Fibroblast of lung (primary cell): ENCODE data around the gene SCAPER.

Experiments
- EZH2 ChIP-seq: IDR thresholded peaks from 2 replicates; pipeline ENCODE4 v1.5.1; 2012; ENCODE audit warnings: low read length, control low read depth, mild to moderate bottlenecking; ENCODE audit errors: missing control alignments
- TF ChIP-seq, protein P1 (sequence below), 2 donors: IDR thresholded peaks in 1 of 2; conservative IDR thresholded peaks in 1 of 2; 1 replicate in 1 of 2; 2 replicates in 1 of 2; pipeline ENCODE4 v1.5.1; 2011 to 2012; ENCODE audit warnings: low read length in 2 of 2, control low read depth in 1 of 2, inconsistent platforms in 1 of 2, low read depth in 1 of 2, mild to moderate bottlenecking in 1 of 2

DNA sequence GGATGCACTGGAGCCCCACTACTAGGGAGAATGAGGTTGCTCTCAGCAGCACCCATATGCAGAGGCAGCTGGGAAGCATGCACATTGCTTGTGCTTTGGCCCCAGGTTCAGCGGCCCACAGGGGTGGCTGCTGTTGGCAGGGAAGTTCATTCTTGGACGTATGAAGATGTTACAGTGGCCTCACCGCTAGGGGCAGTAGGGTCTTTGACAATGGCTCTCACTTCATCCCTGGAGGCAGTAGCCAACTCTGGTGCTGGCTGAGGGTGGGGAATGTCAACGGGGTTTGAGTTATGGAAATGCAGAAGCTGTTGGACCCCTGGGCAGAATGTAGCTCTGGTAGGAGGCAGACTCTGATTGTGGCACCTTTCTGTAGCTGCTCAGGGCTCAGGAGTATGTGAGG lies 279.9 kb downstream of the SCAPER start:
- TF ChIP-seq, protein P1, sequence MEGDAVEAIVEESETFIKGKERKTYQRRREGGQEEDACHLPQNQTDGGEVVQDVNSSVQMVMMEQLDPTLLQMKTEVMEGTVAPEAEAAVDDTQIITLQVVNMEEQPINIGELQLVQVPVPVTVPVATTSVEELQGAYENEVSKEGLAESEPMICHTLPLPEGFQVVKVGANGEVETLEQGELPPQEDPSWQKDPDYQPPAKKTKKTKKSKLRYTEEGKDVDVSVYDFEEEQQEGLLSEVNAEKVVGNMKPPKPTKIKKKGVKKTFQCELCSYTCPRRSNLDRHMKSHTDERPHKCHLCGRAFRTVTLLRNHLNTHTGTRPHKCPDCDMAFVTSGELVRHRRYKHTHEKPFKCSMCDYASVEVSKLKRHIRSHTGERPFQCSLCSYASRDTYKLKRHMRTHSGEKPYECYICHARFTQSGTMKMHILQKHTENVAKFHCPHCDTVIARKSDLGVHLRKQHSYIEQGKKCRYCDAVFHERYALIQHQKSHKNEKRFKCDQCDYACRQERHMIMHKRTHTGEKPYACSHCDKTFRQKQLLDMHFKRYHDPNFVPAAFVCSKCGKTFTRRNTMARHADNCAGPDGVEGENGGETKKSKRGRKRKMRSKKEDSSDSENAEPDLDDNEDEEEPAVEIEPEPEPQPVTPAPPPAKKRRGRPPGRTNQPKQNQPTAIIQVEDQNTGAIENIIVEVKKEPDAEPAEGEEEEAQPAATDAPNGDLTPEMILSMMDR (conservative IDR thresholded peaks at IDR 0.05 in 1 of 2, IDR thresholded peaks at IDR 0.05 in 1 of 2; ENCODE audit: low read depth in 1 of 2, low read length in 2 of 2), result no peak
- no peak for TF ChIP-seq EZH2
